H1 (cell line): ENCODE measurements around the gene VWA2. TPM values are rescaled to one million over a fixed set of nuclear protein-coding genes. Genes with fewer than 3 reads are reported as not detected.

Source experiments
- CTCF ChIA-PET: fragments of 300-600 bp; sonication (Branson Sonifier 250); formaldehyde crosslinking; loops from one replicate; lab custom pipeline; 2021; ENCODE audit not compliant: partially characterized antibody; lab: Charles Lee
- POLR2A ChIA-PET: fragments of 300-600 bp; sonication (Branson Sonifier 250); formaldehyde crosslinking; loops from one replicate; lab custom pipeline; 2021; ENCODE audit warnings: inconsistent platforms; ENCODE audit not compliant: partially characterized antibody; lab: Charles Lee
- DNase-seq, 2 experiments: peaks; one replicate each; pipeline versions ENCODE4 v3.0.0 to v3.0.0-alpha.2; 2010 to 2022; ENCODE audit warnings: low spot score in 2 of 2, low read depth in 1 of 2, mixed read lengths in 1 of 2
- FAIRE-seq: peaks from 2 replicates; lab custom pipeline; 2011; peaks lifted over from hg19 to GRCh38; lab: Jason Lieb, UNC
- H2AFZ ChIP-seq: 2 replicates; pipeline ENCODE4 v1.8.1; 2012; ENCODE audit warnings: low read length, inconsistent platforms
- H2AK5ac ChIP-seq: 2 replicates; pipeline ENCODE4 v1.6.1; 2013; ENCODE audit warnings: low read depth, low read length
- H2BK120ac ChIP-seq: replicated peaks from 2 replicates; pipeline ENCODE3; 2013; ENCODE audit warnings: low read depth, low read length, inconsistent platforms
- H2BK12ac ChIP-seq: 2 replicates; pipeline ENCODE4 v1.6.1; 2013; ENCODE audit warnings: low read depth, low read length
- H2BK15ac ChIP-seq: 2 replicates; pipeline ENCODE4 v1.6.1; 2013; ENCODE audit warnings: low read length
- H2BK20ac ChIP-seq: 2 replicates; pipeline ENCODE4 v1.6.1; 2013; ENCODE audit warnings: low read length
- H2BK5ac ChIP-seq: 2 replicates; pipeline ENCODE4 v1.6.1; 2013; ENCODE audit warnings: low read depth, low read length
- H3K14ac ChIP-seq: 2 replicates; pipeline ENCODE4 v1.6.1; 2013; ENCODE audit warnings: inconsistent platforms; ENCODE audit not compliant: insufficient read length
- H3K18ac ChIP-seq: 2 replicates; pipeline ENCODE4 v1.6.1; 2013; ENCODE audit warnings: low read length; ENCODE audit errors: extremely low read depth
- H3K23ac ChIP-seq: 2 replicates; pipeline ENCODE4 v1.6.1; 2013; ENCODE audit warnings: inconsistent platforms; ENCODE audit not compliant: insufficient read length
- H3K23me2 ChIP-seq: 2 replicates; pipeline ENCODE4 v1.6.1; 2013; ENCODE audit warnings: low read depth, low read length
- H3K27ac ChIP-seq: 2 replicates; pipeline ENCODE4 v1.6.1; 2011; ENCODE audit warnings: low read depth, low read length, inconsistent platforms
- H3K27me3 ChIP-seq, 4 experiments: replicated peaks in 1 of 4; 1 replicate in 1 of 4; 2 replicates in 3 of 4; pipeline versions ENCODE4 v1.6.1 to v1.8.1; 2011 to 2013; ENCODE audit warnings: low read length in 3 of 4, mild to moderate bottlenecking in 3 of 4, inconsistent platforms in 2 of 4, mixed read lengths in 2 of 4, moderate library complexity in 1 of 4; ENCODE audit not compliant: control insufficient read depth in 3 of 4, insufficient read depth in 3 of 4; ENCODE audit errors: extremely low read depth in 1 of 4
- H3K36me3 ChIP-seq, 4 experiments: 2 replicates each; pipeline versions ENCODE4 v1.6.1 to v1.8.1; 2011 to 2013; ENCODE audit warnings: mild to moderate bottlenecking in 4 of 4, low read length in 3 of 4, moderate library complexity in 2 of 4, control low read depth in 1 of 4, inconsistent platforms in 1 of 4; ENCODE audit not compliant: insufficient read depth in 4 of 4, control insufficient read depth in 2 of 4
- H3K4ac ChIP-seq: replicated peaks from 2 replicates; pipeline ENCODE3; 2013; ENCODE audit warnings: low read length, low read depth, mixed read lengths, inconsistent platforms; ENCODE audit not compliant: insufficient read length
- H3K4me1 ChIP-seq, 4 experiments: replicated peaks in 1 of 4; 1 replicate in 1 of 4; 2 replicates in 3 of 4; pipeline versions ENCODE4 v1.6.1 to v1.8.1; 2011 to 2013; ENCODE audit warnings: low read length in 3 of 4, inconsistent platforms in 2 of 4, mixed read lengths in 1 of 4; ENCODE audit not compliant: insufficient read depth in 4 of 4, control insufficient read depth in 3 of 4
- H3K4me2 ChIP-seq, 2 experiments: 2 replicates each; pipeline versions ENCODE4 v1.6.1 to v1.8.1; 2011 to 2013; ENCODE audit warnings: low read depth in 2 of 2, low read length in 2 of 2, control low read depth in 1 of 2, inconsistent platforms in 1 of 2, mild to moderate bottlenecking in 1 of 2; ENCODE audit not compliant: insufficient read depth in 1 of 2
- H3K4me3 ChIP-seq, 4 experiments: fragments of 200-600, 300-600 bp in 1 of 4; sonication (generic), shearing (Covaris generic), sonication (Bioruptor Twin) in 1 of 4; 2 replicates each; pipeline versions ENCODE4 v1.5.1 to v1.8.1; 2011 to 2016; ENCODE audit warnings: low read length in 4 of 4, low read depth in 3 of 4, control low read depth in 2 of 4, inconsistent platforms in 2 of 4, mild to moderate bottlenecking in 2 of 4, mixed read lengths in 1 of 4, moderate library complexity in 1 of 4; ENCODE audit not compliant: insufficient read depth in 2 of 4; ENCODE audit errors: extremely low read depth in 1 of 4
- H3K56ac ChIP-seq: replicated peaks from 2 replicates; pipeline ENCODE3; 2013; ENCODE audit warnings: low read depth, mild to moderate bottlenecking, mixed read lengths, low read length, inconsistent platforms; ENCODE audit not compliant: insufficient read length
- H3K79me1 ChIP-seq: 2 replicates; pipeline ENCODE4 v1.6.1; 2013; ENCODE audit warnings: low read depth, low read length, control low read depth
- H3K79me2 ChIP-seq, 2 experiments: 2 replicates each; pipeline versions ENCODE4 v1.6.1 to v1.8.1; 2012 to 2013; ENCODE audit warnings: low read length in 2 of 2, mild to moderate bottlenecking in 2 of 2, inconsistent platforms in 1 of 2; ENCODE audit not compliant: insufficient read depth in 2 of 2, control insufficient read depth in 1 of 2
- H3K9ac ChIP-seq, 4 experiments: replicated peaks in 1 of 4; 1 replicate in 1 of 4; 2 replicates in 3 of 4; pipeline versions ENCODE4 v1.6.1 to v1.8.1; 2011 to 2013; ENCODE audit warnings: low read depth in 3 of 4, low read length in 3 of 4, control low read depth in 2 of 4, mild to moderate bottlenecking in 2 of 4, moderate library complexity in 2 of 4, inconsistent platforms in 1 of 4; ENCODE audit errors: extremely low read depth in 1 of 4
- H3K9me3 ChIP-seq, 2 experiments: 2 replicates each; pipeline versions ENCODE4 v1.6.1 to v1.8.1; 2012 to 2013; ENCODE audit warnings: mild to moderate bottlenecking in 2 of 2, moderate library complexity in 2 of 2, control low read depth in 1 of 2, inconsistent platforms in 1 of 2, low read depth in 1 of 2, low read length in 1 of 2, mixed read lengths in 1 of 2; ENCODE audit not compliant: insufficient read depth in 2 of 2
- H4K20me1 ChIP-seq, 2 experiments: replicated peaks in 1 of 2; 2 replicates each; pipeline versions ENCODE3 to v1.8.1; 2011 to 2013; ENCODE audit warnings: inconsistent platforms in 2 of 2, low read length in 2 of 2, mild to moderate bottlenecking in 1 of 2; ENCODE audit not compliant: insufficient read depth in 2 of 2, control insufficient read depth in 1 of 2
- H4K5ac ChIP-seq: 2 replicates; pipeline ENCODE4 v1.6.1; 2013; ENCODE audit warnings: low read length, low read depth, mixed read lengths, inconsistent platforms; ENCODE audit not compliant: insufficient read length
- H4K8ac ChIP-seq: 2 replicates; pipeline ENCODE4 v1.8.0; 2013; ENCODE audit warnings: mild to moderate bottlenecking, moderate library complexity, low read length, inconsistent platforms; ENCODE audit not compliant: insufficient read depth; ENCODE audit errors: extremely low read depth
- H4K91ac ChIP-seq: replicated peaks from 2 replicates; pipeline ENCODE3; 2013; ENCODE audit warnings: low read length, mixed read lengths, inconsistent platforms; ENCODE audit not compliant: insufficient read length
- ATF3 ChIP-seq: IDR thresholded peaks from 2 replicates; pipeline ENCODE4 v1.6.1; 2011; ENCODE audit warnings: low read depth, mild to moderate bottlenecking, low read length; ENCODE audit not compliant: insufficient read depth
- E2F6 ChIP-seq: IDR thresholded peaks from 2 replicates; pipeline ENCODE4 v1.6.1; 2012; ENCODE audit warnings: inconsistent platforms
- EZH2 ChIP-seq: fragments of 200-600 bp; sonication (generic); IDR thresholded peaks from 2 replicates; pipeline ENCODE4 v1.7.1; 2012; ENCODE audit warnings: low read depth, mild to moderate bottlenecking, moderate library complexity, low read length, inconsistent platforms; ENCODE audit not compliant: severe bottlenecking
- GTF2F1 ChIP-seq: IDR thresholded peaks from 2 replicates; pipeline ENCODE4 v1.6.1; 2012; ENCODE audit warnings: low read depth, low read length, improper control_type of control experiment, borderline replicate concordance
- NRF1 ChIP-seq: IDR thresholded peaks from 2 replicates; pipeline ENCODE4 v1.6.1; 2011; ENCODE audit warnings: mild to moderate bottlenecking, low read depth, low read length, improper control_type of control experiment
- POLR2AphosphoS5 ChIP-seq: IDR thresholded peaks from 2 replicates; pipeline ENCODE4 v1.6.1; 2011; ENCODE audit warnings: low read depth, low read length
- RAD21 ChIP-seq, 2 experiments: IDR thresholded peaks in 1 of 2; conservative IDR thresholded peaks in 1 of 2; 2 replicates each; pipeline ENCODE4 v1.6.1; 2011; ENCODE audit warnings: low read depth in 2 of 2, low read length in 2 of 2, improper control_type of control experiment in 1 of 2, inconsistent platforms in 1 of 2, mild to moderate bottlenecking in 1 of 2, moderate library complexity in 1 of 2
- RNF2 ChIP-seq: fragments of 200-900, 300-1000 bp; sonication (generic); IDR thresholded peaks from 2 replicates; pipeline ENCODE4 v1.7.1; 2016; ENCODE audit warnings: borderline replicate concordance, low read depth, mild to moderate bottlenecking, antibody characterized with exemption, low read length; ENCODE audit not compliant: poor library complexity, severe bottlenecking; ENCODE audit errors: missing control alignments
- RXRA ChIP-seq: IDR thresholded peaks from 2 replicates; pipeline ENCODE4 v1.6.1; 2011; ENCODE audit warnings: low read depth, mild to moderate bottlenecking, low read length, moderate library complexity; ENCODE audit not compliant: insufficient read depth
- SIN3A ChIP-seq, 2 experiments: IDR thresholded peaks in 1 of 2; conservative IDR thresholded peaks in 1 of 2; 2 replicates each; pipeline ENCODE4 v1.6.1; 2011 to 2012; ENCODE audit warnings: low read length in 2 of 2, improper control_type of control experiment in 1 of 2, low read depth in 1 of 2, mild to moderate bottlenecking in 1 of 2
- WGBS, 2 experiments: shearing (Covaris generic) in 1 of 2; methylation state at CpG; one replicate each; pipeline versions ENCODE4 v1.1.6 to v1.1.7; 2013 to 2015; ENCODE audit warnings: low lambda C conversion rate in 2 of 2, mixed read lengths in 2 of 2, inconsistent platforms in 1 of 2, low coverage in 1 of 2, missing lambda C conversion rate in 1 of 2; ENCODE audit not compliant: insufficient replicate concordance in 2 of 2, insufficient coverage in 1 of 2, insufficient read length in 1 of 2; ENCODE audit errors: extremely low coverage in 1 of 2, missing lambda C conversion rate in 1 of 2; 5-methylcytosine and 5-hydroxymethylcytosine counted together
- polyA plus RNA-seq, 7 experiments: library from polyadenylated mRNA; depleted of rRNA in 3 of 7; stranded (reverse) in 5 of 7; unstranded in 2 of 7; fragments of >200 nt in 5 of 7; fragments of 200-250 nt in 2 of 7; gene quantifications; 1 replicate in 5 of 7; 2 replicates in 1 of 7; 4 replicates in 1 of 7; pipeline versions ENCODE4 v1.2.1 to v1.2.3, GENCODE V29; 2011 to 2013; ENCODE audit warnings: missing spikeins in 2 of 7, mixed read lengths in 2 of 7
- total RNA-seq: library from RNA; stranded (reverse); fragmentation: NEBNext Ultra II Directional; extraction: Animal tissue kit (Norgen Biotek cat#: 25700); gene quantifications from 2 replicates; pipeline ENCODE4 v1.2.1, GENCODE V29; 2021

The VWA2 gene
- total and polyA plus RNA-seq, 2 of the 8 experiments (the other 6 are each of a cell fraction or from before 2014, with no cell fraction given) = 2.8 to 2.9 TPM

DNA sequence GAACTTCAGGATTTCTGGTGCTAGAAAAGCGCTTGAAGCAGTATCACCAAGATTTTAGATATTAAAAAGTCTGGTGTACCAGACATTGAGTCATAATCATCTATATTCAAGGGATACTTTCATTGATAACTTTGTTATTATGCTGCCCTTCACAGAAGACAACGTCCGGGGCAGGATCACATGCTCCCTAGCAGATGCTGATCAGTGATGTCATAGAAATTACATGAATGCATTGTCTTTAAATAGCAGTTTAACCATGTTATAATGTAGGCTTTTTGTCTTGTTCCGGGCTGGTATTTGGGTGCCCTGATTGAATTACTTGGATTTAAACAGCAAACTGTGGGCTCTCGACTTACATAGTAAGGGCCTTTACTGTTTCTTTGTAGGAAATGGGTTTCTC is 54.0 kb downstream of the VWA2 start:
- no peak overlapping the region for H3K4me2 ChIP-seq
- H2BK20ac ChIP-seq = no peak overlapping the region
- whole genome bisulfite sequencing, 2 experiments = 94% methylated on average over 5 of the region's 5 CpGs; no CpG with 5 or more reads in 1 of the 2 experiments
- no peaks in the 10 kb centered on the region for H3K27me3 ChIP-seq
- no peak overlapping the region for H2BK12ac ChIP-seq
- no peak overlapping the region for H2AK5ac ChIP-seq
- no peaks in the 10 kb centered on the region for H3K79me1 ChIP-seq
- no peak overlapping the region for H4K5ac ChIP-seq
- no peak for DNase-seq
- H3K9me3 ChIP-seq = peaks cover 6 to 10% of the 10 kb centered on the region in 2 experiments; a peak in 3 of 4 replicates
- no peaks in the 10 kb centered on the region for H3K4me1 ChIP-seq
- H3K4ac ChIP-seq = no peak overlapping the region
- no peak for FAIRE-seq
- H3K23ac ChIP-seq = no peak overlapping the region
- no peak overlapping the region for H2BK120ac ChIP-seq
- H3K36me3 ChIP-seq = peaks cover 0 to 19% (median 4%) of the 10 kb centered on the region in 4 experiments; a peak in 4 of 8 replicates
- H3K23me2 ChIP-seq = no peaks in the 10 kb centered on the region
- no peak overlapping the region for H3K56ac ChIP-seq
- H2BK15ac ChIP-seq = no peak overlapping the region
- CTCF ChIA-PET = interaction anchor here (2.4 kb wide), 1 partner anchor 95 kb away, joined by 6 read pairs; no protein-coding TSS in a partner anchor
- H3K9ac ChIP-seq = no peak overlapping the region
- H2AFZ ChIP-seq = no peak overlapping the region
- no peak overlapping the region for H3K27ac ChIP-seq
- H3K4me3 ChIP-seq = no peak overlapping the region
- POLR2A ChIA-PET = no interaction called here
- no peak overlapping the region for H4K91ac ChIP-seq
- H3K14ac ChIP-seq = no peak overlapping the region
- H3K79me2 ChIP-seq = no peaks in the 10 kb centered on the region
- no peak overlapping the region for H2BK5ac ChIP-seq
- no peaks in the 10 kb centered on the region for H4K20me1 ChIP-seq
- no peak overlapping the region for H4K8ac ChIP-seq
- no peak overlapping the region for H3K18ac ChIP-seq
- TF ChIP-seq SIN3A (conservative IDR thresholded peaks at IDR 0.05 in 1 of 2, IDR thresholded peaks at IDR 0.05 in 1 of 2; ENCODE audit: low read depth in 1 of 2, low read length in 2 of 2) = no peak
- no peak for TF ChIP-seq NRF1
- no peak for TF ChIP-seq RAD21 (IDR thresholded peaks at IDR 0.05 in 1 of 2, conservative IDR thresholded peaks at IDR 0.05 in 1 of 2; ENCODE audit: low read depth in 2 of 2, low read length in 2 of 2)
- TF ChIP-seq GTF2F1 = no peak
- TF ChIP-seq POLR2AphosphoS5 = no peak
- TF ChIP-seq RNF2 = no peak
- no peak for TF ChIP-seq EZH2
- no peak for TF ChIP-seq E2F6
- no peak for TF ChIP-seq ATF3
- no peak for TF ChIP-seq RXRA
